Neutrophil (primary cell): ENCODE measurements around the gene MC5R.

ENCODE experiments used
- H3K27ac ChIP-seq: fragments of 200-600 bp; sonication (generic); 2 replicates; pipeline ENCODE4 v1.5.1; 2016; ENCODE audit warnings: mild to moderate bottlenecking, moderate library complexity
- H3K27me3 ChIP-seq: fragments of 200-600 bp; sonication (generic); 2 replicates; pipeline ENCODE4 v1.6.0; 2016; ENCODE audit warnings: mild to moderate bottlenecking
- H3K36me3 ChIP-seq: fragments of 200-600 bp; sonication (generic); 2 replicates; pipeline ENCODE4 v1.5.1; 2017
- H3K4me1 ChIP-seq, 2 experiments: fragments of 200-600 bp in 1 of 2; sonication (generic) in 1 of 2; 1 replicate in 1 of 2; 2 replicates in 1 of 2; pipeline versions ENCODE4 v1.5.1 to v1.6.1; 2013 to 2016; ENCODE audit warnings: low read depth in 1 of 2, low read length in 1 of 2, mild to moderate bottlenecking in 1 of 2, moderate library complexity in 1 of 2; ENCODE audit not compliant: control insufficient read depth in 1 of 2, insufficient read depth in 1 of 2
- H3K4me3 ChIP-seq, 2 experiments: fragments of 200-600 bp in 1 of 2; sonication (generic) in 1 of 2; 1 replicate in 1 of 2; 2 replicates in 1 of 2; pipeline ENCODE4 v1.5.1; 2013 to 2016; ENCODE audit warnings: low read depth in 1 of 2, low read length in 1 of 2, mild to moderate bottlenecking in 1 of 2, moderate library complexity in 1 of 2
- H3K9me3 ChIP-seq: fragments of 200-600 bp; sonication (generic); 2 replicates; pipeline ENCODE4 v1.5.1; 2016
- CTCF ChIP-seq: fragments of 200-600 bp; sonication (generic); IDR thresholded peaks from 2 replicates; pipeline ENCODE4 v1.5.1; 2016; ENCODE audit warnings: antibody characterized with exemption

MC5R gene

DNA sequence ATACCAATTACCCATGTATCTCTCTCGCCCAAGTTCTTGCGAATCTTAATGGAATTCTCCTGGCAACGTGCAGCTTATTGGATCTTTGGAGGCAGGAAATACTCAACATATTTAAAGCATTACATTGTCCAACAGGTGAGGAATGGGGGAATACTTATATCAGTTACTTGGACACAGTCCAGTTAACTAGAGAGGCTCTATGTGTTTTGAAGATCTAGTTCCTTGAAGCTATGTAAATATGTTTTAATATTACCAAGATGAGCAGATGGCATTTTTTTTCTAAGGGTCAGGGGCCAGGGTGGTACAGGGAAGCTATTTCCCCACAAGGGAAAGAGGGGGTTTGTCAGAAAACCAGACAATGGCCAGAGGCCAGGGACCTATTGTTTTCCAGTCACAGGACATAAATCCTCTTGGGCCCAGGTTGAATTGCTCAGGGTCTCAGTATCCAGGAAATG is 26.8 kb upstream of the MC5R start:
- no peaks in the 10 kb centered on the region for H3K4me1 ChIP-seq
- H3K9me3 ChIP-seq, result no peaks in the 10 kb centered on the region
- no peak overlapping the region for H3K27ac ChIP-seq
- H3K36me3 ChIP-seq, result no peaks in the 10 kb centered on the region
- no peak overlapping the region for H3K4me3 ChIP-seq
- peaks cover 62% of the 10 kb centered on the region for H3K27me3 ChIP-seq
- no peak for TF ChIP-seq CTCF

GRCh38 chr18:13799396-13799795 is 24.6 kb upstream of the MC5R start:
- Histone ChIP-seq H3K27ac (no peak overlapping the region), H3K36me3 (no peaks in the 10 kb centered on the region), H3K9me3 (no peaks in the 10 kb centered on the region), H3K4me3 (no peak overlapping the region), H3K27me3 (peaks cover 81% of the 10 kb centered on the region), H3K4me1 (no peaks in the 10 kb centered on the region)
- no peak for TF ChIP-seq CTCF

DNA sequence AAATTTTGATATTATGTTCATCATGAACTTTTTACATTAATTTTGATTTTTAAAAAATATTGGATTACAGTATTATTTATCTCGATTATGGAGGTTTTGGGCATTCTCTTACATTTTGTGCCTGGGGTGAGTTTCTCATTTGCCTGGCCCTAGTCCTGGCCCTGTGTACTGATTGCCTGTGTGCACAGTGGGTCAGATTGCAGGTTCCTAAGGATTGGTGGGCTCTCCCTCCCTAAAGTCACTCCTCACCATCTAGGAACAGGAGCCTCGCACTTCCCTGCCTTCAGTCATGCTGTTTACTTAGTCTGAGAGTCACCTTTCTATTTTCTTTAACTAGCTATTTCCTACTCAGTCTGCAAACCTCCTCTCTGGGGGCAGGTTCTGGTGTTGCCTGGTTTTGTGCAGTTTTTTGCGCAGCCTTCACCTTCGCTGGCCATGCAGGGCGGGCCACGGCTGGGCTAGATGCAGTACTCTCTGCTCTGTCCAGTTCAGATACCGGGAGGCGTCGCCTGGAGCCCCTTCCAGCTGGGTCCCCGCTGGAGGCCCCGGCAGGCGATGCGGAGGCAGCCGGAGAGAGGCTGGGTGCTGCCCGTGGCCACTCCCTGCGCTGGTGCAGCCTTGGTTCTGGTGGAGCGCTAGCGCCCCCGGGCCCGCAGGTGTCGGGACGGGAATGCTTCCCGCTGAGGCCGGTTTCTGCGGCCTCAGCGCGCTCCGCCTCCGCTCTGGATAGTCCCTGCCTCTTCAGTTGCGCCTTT is 23.3 kb upstream of the MC5R start:
- no peak overlapping the region for H3K4me3 ChIP-seq
- H3K27ac ChIP-seq, result no peak overlapping the region
- H3K4me1 ChIP-seq, result no peaks in the 10 kb centered on the region
- no peaks in the 10 kb centered on the region for H3K36me3 ChIP-seq
- no peaks in the 10 kb centered on the region for H3K9me3 ChIP-seq
- no peak for TF ChIP-seq CTCF
- peaks cover 91% of the 10 kb centered on the region for H3K27me3 ChIP-seq

- H3K4me3 ChIP-seq, result no peak overlapping the region
- no peak for TF ChIP-seq CTCF
- H3K9me3 ChIP-seq, result no peaks in the 10 kb centered on the region
- H3K4me1 ChIP-seq, result no peaks in the 10 kb centered on the region
- no peak overlapping the region for H3K27ac ChIP-seq
- no peaks in the 10 kb centered on the region for H3K36me3 ChIP-seq
- H3K27me3 ChIP-seq, result peaks cover 94% of the 10 kb centered on the region
These were observed 22.7 kb upstream of the MC5R start for GRCh38 chr18:13801260-13801601.

DNA sequence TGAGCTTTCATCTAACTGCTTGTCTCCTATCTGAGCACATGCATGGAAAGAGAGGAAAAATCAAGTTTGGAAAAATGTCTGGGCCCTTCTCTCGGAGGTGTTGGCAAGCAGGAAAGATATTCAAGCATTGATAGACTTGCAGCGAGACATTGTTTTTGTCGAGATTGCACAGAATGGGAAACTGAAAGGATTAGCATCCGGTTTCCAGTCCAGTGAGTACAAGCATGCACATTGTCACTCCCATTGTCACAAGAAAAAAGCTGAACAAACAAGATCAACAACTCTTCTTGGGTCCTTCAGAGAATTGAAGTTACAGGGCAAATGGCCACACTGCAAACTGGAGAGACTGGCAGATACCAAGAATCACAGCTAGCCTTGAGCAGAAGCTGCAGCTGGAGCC is 19.6 kb upstream of the MC5R start:
- Histone ChIP-seq H3K9me3 (no peaks in the 10 kb centered on the region), H3K4me3 (no peak overlapping the region), H3K4me1 (no peaks in the 10 kb centered on the region), H3K27ac (no peak overlapping the region), H3K27me3 (peaks cover 67% of the 10 kb centered on the region), H3K36me3 (no peaks in the 10 kb centered on the region)
- no peak for TF ChIP-seq CTCF
